ENCODE results near the gene WAS.
"Not testable (repeated sequence)": the region's sequence is repeated elsewhere in the genome, so short reads cannot be mapped to it uniquely, and the experiment has no call there.

DNA sequence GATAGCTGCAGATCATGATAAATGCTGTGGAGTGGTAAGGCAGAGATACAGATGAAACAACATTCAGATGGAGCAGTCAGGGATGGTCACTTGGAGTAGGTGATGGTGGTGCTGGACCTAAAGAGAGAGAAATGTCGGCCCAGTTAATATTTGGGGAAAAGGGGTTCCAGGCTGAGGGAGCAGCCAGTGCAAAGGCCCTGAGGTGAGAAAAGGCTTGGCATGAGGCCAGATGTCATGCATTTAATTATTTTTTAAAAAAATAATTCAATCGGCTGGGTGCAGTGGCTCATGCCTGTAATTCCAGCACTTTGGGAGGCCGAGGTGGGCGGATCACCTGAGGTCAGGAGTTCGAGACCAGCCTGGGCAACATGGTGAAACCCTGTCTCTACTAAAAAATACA, 8.1 kb downstream of the WAS start:
- TF ChIP-seq, protein P1, sequence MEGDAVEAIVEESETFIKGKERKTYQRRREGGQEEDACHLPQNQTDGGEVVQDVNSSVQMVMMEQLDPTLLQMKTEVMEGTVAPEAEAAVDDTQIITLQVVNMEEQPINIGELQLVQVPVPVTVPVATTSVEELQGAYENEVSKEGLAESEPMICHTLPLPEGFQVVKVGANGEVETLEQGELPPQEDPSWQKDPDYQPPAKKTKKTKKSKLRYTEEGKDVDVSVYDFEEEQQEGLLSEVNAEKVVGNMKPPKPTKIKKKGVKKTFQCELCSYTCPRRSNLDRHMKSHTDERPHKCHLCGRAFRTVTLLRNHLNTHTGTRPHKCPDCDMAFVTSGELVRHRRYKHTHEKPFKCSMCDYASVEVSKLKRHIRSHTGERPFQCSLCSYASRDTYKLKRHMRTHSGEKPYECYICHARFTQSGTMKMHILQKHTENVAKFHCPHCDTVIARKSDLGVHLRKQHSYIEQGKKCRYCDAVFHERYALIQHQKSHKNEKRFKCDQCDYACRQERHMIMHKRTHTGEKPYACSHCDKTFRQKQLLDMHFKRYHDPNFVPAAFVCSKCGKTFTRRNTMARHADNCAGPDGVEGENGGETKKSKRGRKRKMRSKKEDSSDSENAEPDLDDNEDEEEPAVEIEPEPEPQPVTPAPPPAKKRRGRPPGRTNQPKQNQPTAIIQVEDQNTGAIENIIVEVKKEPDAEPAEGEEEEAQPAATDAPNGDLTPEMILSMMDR (IDR thresholded peaks at IDR 0.05) = not testable (repeated sequence)
- TF ChIP-seq POLR2A (IDR thresholded peaks at IDR 0.05) = not testable (repeated sequence)
